AML-193 (cell line): ENCODE data around the gene DCLK1.

Source experiments
- DNase-seq, 2 experiments: peaks; one replicate each; lab custom pipeline; 2025; lab: John Stamatoyannopoulos, UW

Gene DCLK1

DNA sequence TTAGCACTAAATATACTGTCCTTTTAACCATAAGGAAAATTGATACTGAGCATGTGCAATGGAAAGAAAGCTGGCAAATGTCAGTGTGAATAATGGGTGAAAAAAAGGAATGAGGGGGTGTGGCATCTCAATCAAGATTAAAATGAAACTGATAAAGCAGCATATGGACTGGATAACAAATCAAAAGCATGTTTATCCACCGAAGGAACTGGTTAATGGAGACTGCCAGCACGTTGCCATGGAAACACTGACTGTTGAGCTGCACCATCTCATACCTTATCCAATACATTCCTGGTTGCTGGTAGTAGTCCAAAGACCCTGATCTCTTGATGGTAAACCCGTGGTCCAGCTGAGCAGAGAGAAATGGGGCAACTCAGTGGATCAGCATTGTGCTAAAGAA lies 343.2 kb downstream of the DCLK1 start:
- no peak for DNase-seq

DNA sequence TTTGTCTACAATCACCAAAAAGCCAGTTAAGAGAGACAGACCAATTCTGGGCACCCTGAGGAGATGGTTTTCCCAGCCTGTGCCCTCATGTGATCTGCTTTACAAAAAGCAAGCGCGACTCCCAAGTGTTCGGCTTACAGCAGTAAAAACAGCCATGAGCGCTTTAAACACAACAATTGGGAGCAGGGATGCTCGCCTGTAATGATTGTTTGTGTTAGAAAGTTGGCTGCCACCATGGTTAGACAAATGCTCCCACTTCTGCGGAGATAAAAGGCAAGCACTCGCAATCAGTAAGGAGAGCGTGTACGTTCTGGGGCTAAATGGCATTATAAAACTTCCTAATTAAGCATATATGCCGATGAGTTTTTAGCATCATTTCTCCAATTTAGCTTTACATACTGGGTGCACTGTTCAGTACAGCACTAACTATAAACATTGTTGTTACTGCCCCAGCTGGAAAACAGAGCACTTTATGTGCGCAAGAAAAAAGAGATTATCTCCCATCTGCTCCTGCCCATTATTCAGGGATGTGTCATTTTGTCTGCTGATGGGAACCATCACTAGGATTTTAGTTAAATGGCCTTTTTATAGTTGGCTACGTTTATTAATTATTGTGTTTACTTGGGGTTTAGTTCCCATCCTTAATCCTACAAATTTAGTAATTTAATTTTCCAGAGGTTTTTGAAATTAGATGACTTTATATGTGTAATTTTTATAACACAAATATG lies 345.4 kb downstream of the DCLK1 start:
- no peak for DNase-seq

DNA sequence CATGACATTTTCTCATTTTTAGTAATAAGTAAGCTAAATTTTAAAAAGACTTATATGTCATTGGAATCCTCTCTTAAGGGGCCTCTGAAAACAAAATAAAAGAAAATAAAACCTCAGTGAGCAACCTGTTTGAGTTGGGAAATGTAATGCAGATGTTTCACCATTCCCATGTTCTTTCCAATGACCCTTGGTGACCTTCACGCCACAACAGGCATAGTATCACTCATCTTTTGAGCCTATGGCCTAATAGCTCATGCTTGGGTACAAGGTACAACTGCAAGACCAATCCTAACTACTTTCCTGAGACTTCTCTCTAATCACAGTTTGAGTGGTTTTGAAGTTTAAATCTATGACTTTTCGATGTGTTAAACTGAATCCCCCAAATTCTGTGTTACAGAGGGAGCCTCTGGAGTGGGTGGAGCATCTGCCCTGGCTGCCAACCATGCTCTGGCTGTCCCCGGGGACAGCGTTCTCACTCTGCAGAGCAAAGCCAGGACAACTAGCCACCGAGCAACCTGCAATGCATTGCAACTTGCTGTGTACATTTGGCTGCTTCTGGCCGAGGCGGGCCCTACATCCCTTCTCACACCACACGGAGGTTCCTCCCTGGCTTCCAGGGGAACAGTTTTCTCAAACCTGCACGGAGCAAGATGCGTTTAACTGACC lies 346.8 kb downstream of the DCLK1 start:
- no peak for DNase-seq

DNA sequence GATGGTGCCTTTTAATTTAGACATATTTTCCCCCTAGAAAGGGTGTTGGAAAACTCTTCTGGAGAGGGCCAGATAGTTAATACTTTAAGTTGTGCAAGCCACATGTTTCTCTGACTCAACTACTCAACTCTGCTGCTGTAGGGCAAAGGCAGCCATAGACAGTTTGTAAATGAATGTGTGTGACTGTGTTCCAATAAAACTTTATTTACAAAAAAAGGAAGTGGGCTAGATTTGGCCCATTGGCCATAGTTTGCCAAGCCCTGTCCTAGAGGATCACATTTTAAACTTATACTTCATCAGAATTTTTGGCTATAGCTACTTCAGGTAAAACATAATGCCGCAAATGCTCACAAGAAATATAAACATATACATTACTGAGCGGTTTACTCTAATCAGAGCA lies 348.4 kb downstream of the DCLK1 start:
- no peak for DNase-seq

DNA sequence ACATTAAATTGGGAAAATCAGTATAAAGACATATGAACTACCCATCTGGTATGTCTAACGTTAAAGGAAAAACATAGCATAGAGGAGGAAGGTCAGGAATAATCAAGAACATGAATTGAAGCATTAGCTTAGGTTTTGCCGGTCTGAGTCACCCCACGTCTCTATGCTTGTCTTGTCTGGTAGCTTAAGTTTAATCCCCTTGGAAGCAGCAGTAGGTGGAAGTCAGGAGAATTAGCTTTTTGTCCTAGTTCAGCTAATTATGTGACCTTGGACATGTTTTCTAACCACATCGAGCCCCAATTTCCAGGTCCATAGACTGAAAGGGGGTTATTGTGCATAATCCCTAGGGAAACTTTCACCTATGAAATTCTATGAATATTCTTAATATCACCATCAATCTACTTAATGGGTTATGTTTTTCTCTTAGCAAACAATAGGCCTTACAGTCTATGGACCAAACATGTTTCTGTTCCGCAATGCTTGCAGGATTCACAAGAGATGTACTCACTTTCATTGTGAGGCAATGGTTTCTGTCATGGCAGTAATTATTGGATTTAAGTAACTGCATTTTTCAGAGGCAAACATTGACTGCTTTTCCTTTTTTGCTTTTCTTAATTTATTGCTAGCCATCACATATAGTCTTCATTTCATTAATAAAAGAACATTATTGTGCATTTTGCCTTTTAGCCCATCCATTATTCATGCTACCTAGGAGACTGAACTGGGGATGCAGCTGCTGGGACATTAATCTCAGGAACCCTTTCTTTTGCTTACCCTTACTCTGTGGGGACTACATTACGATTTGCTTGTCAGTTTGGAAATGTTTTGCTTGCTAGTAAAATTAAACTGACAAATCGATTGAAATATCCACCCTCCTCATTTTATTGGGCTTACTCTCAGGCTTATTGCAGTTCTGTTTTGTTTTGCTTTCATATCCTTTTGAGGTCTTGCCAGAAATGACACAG lies 349.9 kb downstream of the DCLK1 start:
- DNase-seq, result no peak

DNA sequence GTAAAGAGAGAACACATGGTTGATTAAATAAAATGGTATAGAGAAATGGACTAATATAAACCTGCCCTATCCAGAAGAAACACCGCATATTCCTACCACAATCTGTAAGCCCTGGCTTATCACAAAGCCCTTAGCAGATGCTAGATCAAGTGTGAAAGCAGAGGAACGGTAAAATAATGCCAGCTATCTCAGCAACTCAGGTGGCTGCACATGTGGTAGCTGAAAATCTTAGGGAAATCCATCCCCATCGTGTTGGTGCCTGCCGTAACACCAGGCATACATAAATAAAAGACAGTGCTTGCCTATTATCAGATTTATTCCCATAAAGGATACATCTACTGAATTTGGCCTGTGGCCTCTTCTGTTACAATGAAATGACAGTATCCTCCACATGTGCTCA lies 350.6 kb downstream of the DCLK1 start:
- no peak for DNase-seq

DNA sequence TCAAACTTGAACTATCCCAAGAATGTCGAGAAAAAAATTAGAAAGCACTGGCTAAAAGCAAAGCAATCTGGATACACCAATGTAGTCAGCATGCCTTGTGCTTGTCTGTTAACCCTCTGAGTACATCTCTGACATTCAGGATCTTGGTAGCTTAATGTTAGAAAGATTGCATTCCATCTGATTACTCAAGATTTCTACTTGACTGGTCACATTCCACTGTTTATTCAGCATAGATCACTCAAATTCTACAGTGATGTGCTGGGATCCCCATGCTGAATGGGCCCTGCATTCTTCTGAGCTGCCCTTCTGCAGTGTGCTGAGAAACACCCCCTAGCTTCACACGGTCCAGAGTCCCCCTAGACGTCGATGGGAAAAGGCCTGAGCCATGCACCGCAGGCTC lies 359.3 kb downstream of the DCLK1 start:
- DNase-seq, result no peak

DNA sequence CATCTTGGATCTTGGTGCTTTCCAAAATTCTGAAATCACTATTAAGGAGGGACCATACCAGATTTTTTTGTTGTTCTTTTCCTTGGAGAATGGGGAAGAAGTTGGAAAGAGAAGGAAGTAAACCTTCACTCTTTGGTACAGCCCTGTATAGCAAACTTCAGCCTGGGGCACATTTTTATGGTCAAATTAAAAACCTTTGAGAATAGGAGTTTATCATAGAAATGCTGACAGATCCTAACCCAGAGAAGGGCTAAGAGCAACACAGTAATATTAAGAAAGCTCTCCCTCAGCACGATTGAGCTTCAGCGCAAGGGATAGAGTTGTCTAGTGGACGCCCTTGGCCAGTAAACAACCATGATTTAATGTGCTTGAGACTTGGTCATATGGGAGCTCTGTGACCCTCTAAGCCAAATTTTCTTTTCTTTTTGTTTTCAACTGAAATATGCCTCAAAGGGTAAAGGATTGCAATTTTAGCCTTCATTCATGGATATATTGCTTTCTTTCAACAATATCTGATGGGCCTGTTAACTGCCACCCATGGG lies 360.4 kb downstream of the DCLK1 start:
- DNase-seq, result no peak

DNA sequence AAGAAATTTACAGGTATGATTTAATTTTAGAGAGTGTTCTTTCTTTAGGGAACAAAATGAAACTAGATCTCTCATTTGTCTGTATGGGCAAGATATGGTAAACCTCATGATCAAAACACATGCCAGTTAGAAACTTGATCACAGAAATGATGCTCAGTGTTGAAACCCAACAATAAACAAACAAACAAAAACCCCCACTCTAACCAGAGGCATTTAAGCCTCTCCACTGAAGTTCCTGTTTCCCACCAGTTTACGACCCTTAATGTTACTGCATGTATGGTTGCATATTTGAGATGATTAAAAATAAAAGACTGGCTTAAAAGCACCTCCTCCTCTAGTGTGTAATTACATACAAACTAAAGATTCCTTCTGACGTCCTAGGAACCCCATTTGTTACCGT lies 361.4 kb downstream of the DCLK1 start:
- no peak for DNase-seq

DNA sequence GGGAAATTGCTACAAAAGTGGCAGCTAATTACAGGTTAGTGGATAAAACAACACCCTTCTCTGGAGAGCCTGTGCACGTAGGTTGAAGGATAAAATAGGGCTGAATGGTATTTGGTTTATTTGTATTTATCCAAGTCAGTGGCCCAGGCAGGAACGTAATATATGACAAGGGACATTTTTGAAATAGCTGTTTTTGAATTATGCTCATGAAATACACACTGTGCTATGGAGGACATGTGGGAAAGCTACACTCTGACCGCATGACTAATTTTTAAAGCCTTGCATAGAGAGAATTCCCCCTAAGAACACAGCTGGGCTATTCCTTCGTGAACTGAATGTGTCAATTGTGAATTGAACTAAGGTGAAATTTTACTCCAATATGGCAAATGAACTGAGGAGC lies 362.6 kb downstream of the DCLK1 start:
- DNase-seq, result no peak

DNA sequence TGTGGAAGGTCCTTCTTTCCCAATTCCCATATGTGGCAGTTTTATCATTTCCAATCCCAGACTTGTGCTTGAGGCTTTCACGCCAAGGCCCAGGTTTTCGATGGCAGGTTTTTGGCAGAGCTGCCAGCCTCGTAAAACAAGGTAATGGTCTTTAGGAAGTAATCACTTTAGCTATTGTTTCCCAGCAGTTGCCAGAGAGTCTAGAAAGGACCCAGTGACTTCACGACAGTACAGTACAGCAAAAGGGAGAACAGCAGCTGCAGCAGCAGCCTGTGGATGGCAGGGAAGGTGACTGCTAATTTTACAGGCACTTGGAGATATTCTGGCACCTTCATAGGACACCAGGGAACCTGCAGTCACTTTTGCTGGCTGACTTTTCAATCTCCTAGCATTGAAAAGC lies 363.1 kb downstream of the DCLK1 start:
- no peak for DNase-seq

DNA sequence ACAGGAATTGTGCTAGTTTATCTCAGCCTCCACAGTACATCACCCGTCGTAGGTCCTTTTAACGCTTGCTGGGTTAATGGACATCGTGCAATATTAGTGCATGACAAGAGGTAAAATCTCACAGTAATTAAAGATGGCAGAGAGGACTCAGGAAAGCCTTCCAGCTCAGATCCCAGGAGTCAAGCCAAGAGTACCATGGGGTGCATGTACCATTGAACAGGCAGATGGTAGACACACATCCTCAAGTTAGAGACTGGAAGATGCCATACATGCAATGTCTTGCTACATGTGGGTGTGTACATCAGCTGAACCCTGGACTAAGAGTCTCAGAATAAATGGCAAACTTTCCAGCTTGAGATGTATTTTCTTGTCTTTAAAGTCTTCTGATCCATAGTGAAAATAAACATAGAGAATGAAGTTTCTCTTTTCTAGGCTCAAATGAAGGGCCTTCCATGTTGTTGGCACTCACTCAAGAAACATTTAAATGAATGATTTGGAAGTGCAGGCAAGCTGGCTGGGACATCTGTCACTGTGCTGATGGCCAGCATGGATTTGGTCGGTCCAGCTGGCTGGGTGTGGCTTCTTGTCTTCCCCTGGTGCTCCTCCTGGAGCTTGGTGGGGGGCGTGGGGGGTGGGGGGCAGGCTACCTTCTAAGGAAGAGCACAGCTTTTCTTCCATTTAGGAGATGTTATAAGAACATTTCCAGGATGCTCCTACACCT lies 363.8 kb downstream of the DCLK1 start:
- DNase-seq, result no peak

DNA sequence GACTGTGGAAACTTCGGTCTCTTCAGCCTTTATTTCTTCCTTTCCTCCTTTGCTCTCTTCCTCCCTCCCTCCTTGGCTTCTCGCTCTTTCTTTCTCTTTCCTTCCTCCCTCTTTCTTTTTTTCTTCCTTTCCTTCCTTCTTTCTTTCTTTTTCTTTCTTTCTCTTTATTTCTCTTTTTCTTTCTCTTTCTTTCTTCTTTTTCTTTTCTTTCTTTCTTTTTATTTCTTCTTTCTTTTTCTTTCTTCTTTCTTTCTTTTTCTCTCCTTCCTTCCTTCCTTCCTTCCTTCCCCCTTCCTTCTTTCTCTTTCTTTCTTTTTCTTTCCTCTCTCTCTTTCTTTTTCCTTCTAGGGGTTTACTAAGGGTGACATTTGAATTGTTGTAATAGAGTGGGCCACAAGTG lies 364.5 kb downstream of the DCLK1 start:
- no peak for DNase-seq

DNA sequence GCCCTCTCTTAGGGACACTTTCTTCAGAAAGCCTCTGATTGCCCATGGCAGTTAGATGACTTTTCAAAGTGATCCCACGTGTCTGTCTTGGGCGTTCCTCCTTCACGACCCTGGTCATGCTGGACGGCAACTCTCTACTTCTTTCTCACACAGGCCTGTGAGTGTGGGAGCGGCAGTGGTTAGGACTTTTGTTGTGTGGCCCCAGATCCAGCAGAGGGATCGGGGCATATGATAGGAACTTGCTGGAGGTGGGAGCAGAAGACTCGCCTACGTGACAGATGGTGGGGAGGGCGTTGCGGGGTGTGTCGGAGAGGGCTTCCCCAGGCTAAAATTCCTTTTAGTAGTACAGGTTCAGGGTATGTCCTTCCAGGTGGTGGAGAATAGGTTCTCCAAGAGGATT lies 365.2 kb downstream of the DCLK1 start:
- DNase-seq, result no peak

DNA sequence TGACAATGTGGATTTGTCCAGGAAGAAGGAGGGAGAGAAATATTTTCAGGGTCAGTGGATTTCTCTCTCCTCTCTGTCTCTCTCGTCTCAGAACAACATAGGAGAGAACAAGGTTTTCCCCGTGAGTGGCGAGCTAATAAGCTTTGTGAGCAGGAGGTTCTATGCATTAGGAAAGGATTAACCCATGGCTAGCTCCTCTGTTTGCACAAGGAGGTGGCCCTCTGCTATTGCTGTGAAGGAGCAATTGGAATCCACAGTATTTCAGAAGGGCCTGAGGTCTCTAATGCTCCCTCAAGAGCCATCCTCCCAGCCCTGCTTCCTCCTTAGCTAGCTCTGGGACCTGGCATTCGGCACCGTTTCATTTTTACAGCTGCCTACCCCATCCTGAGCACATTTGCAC lies 365.8 kb downstream of the DCLK1 start:
- DNase-seq, result no peak

DNA sequence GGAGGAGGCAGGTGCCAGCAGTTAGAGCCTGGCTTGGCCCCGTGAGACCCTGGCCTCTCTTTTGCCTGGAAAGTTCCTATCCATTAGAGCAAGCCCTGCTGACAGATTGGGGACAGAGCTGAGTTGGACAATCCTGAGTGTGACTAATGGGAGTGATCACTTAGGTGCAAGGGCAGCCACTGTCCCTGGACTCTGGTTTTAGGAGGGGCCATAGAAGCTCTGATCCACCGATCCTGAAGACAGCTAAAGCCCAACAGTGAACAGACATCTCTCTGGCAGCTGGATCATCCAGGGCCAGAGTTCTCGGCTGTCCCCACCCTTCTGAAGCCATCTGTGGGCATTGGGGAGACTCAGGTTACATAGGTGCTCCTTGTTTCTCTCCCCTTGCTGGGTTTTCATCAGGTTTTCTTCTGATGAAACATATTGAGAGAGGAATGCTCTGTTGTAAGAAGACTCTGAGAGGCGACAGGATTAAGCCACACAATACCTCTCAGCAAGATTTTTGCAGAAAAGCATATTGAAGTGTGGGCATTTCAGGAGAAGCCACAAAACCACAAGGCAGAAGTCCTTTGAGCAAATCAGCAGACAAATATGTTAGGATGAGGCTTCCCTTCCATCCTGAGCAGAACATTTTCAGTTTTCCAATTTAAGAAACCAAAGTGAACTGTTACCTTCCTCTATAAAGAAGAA lies 366.7 kb downstream of the DCLK1 start:
- no peak for DNase-seq

DNA sequence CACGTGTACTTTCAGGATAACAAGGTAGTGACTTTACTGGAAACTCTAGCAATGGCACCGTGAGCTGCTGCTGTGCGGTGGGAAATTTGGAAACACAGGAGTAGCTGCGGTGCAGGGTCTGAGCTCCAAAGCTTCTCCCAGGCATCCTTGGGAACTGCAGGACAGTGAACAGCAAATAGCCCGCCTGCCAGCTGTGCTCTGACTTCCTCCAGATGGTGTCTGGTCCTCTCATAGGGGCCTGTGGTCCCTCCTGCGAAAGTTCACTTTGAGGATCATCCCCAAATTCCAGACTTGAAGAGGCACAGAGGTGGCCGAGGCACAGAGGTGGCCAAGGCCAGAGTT lies 367.4 kb downstream of the DCLK1 start:
- DNase-seq, result no peak

DNA sequence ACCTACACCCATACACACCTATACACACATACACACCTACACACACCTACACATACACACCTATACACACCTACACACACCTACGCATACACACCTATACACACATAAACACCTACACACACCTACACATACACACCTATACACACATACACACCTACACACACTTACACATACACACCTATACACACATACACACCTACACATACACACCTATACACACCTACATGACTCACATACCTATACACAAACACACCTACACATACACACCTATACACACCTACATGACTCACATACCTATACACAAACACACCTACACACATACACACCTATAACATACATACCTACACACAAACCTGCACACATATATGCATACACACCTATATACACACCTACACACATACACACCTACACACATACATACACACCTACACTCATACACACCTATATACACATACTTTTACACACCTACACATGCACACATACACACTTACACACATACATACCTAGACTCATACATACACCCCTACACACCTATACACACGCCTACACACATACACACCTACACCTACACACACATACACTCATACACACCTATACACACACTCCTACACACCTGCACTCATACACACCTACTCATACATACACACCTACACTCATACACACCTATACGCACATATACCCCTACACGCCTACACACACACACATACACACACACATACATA lies 368.0 kb downstream of the DCLK1 start:
- no peak for DNase-seq

DNA sequence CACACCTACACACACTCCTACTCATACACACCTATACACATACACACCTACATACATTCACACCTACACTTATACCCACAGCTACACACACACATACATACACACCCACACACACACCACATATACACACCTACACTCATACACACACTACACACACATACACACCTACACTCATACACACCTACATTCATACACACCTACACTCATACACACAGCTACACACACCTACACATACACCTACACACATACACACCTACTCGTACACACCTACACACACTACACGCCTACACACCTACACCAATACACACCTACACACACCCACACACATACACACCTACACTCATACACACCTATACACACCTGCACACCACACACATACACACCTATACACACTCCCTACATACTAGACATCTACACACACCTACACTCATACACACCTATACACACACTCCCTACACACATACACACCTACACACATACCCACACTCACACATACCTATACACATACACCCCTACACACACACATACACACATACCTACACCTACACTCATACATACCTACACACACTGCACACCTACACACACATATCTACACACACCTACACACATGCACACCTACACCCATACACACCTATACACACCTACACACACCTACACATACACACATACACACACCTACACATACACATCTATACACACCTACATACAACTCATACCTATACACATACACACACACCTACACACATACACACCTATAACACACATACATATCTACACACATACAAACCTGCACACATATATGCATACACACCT lies 369.5 kb downstream of the DCLK1 start:
- DNase-seq, result no peak

DNA sequence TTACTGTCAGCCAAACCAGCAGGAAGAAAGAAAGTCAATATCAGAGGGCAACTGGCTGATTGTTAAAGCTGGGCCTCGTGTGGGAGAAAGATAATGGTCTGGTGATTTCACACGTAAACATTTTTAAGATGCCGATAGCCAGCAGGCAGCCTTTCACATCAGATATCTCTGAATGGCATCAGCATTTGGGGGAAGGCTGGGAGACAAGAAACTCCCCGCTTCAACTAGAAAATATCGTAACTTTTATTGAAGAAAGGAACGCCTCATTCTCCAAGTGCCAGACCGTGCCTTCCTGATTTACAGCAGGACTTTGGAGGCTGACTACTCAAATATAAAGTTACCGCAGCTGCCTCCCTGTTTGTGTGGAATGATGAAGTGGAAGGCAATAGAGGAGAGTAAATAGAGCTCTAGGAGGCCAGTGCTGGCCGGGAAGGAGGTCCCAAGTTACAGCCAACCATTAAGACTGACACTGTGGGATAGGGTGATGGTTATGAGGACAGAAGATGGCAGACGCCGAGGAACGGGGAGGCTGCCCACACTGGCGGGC lies 370.4 kb downstream of the DCLK1 start:
- no peak for DNase-seq
